ENCODE data around the gene CDX2. TPM values are rescaled to one million over a fixed set of nuclear protein-coding genes. Genes with fewer than 3 reads are reported as not detected.

Gene CDX2
- total RNA-seq, 1 experiment from 2014 or later, result 12.5 TPM

GRCh38 chr13:27942972-27943371 lies 26.1 kb downstream of the CDX2 start (continued):
- TF ChIP-seq REST (IDR thresholded peaks at IDR 0.05; ENCODE audit: low read depth) (no peak), SIN3A (IDR thresholded peaks at IDR 0.05; ENCODE audit: low read depth) (no peak)

DNA sequence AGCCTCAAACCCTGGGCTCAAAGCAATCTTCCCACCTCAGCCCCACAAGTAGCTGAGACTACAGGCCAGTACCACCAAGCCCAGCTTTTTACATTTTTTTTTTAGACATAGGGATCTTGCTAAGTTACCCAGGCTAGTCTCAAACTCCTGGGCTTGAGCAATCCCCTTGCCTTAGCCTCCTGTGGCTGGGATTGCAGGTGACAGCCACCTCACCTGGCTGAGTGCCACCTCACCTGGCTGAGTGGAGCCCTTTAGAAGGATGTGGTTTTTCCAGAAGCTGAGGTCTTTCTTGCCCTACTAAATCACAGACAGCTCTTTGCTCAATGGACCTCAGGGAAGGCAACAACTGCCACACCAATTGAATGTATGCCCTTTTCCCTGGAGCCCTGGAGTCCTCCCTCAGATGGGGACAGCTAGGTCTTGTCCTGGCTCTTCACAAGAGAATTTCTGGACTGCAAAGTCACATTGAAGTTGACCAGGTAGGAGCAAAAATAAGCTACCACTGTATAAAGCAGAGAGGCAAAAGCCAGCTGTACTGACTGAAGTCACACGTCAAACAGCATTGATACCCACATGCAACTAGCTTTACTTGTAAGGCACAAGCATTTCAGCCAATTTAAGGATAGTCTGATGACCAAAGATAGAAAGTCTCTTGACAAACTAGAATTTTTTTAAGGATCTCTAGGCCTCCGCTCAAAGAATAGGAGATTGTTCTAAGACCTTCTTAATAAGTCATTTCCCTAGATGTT lies 35.4 kb downstream of the CDX2 start:
- TF ChIP-seq ZNF274 (IDR thresholded peaks at IDR 0.05; ENCODE audit: low read depth, low read length), result no peak
- TF ChIP-seq EGR1 (IDR thresholded peaks at IDR 0.05; ENCODE audit: low read depth), result no peak
- no peak for TF ChIP-seq YY1 (IDR thresholded peaks at IDR 0.05; ENCODE audit: extremely low read depth, insufficient replicate concordance, low read depth, low read length)
- no peak for TF ChIP-seq SIN3A (IDR thresholded peaks at IDR 0.05; ENCODE audit: low read depth)
- no peak for TF ChIP-seq ELF1 (IDR thresholded peaks at IDR 0.05; ENCODE audit: borderline replicate concordance, low read depth)
- no peak for TF ChIP-seq POLR2A (IDR thresholded peaks at IDR 0.05; ENCODE audit: borderline replicate concordance, extremely low read depth, insufficient read depth, insufficient read length)
- TF ChIP-seq, protein P1, sequence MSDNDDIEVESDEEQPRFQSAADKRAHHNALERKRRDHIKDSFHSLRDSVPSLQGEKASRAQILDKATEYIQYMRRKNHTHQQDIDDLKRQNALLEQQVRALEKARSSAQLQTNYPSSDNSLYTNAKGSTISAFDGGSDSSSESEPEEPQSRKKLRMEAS (IDR thresholded peaks at IDR 0.05), result no peak
- no peak for TF ChIP-seq RAD21 (IDR thresholded peaks at IDR 0.05; ENCODE audit: low read depth)
- TF ChIP-seq ZFX (IDR thresholded peaks at IDR 0.05), result no peak
- no peak for TF ChIP-seq FOSL1 (IDR thresholded peaks at IDR 0.05; ENCODE audit: low read depth)
- TF ChIP-seq, protein P2, sequence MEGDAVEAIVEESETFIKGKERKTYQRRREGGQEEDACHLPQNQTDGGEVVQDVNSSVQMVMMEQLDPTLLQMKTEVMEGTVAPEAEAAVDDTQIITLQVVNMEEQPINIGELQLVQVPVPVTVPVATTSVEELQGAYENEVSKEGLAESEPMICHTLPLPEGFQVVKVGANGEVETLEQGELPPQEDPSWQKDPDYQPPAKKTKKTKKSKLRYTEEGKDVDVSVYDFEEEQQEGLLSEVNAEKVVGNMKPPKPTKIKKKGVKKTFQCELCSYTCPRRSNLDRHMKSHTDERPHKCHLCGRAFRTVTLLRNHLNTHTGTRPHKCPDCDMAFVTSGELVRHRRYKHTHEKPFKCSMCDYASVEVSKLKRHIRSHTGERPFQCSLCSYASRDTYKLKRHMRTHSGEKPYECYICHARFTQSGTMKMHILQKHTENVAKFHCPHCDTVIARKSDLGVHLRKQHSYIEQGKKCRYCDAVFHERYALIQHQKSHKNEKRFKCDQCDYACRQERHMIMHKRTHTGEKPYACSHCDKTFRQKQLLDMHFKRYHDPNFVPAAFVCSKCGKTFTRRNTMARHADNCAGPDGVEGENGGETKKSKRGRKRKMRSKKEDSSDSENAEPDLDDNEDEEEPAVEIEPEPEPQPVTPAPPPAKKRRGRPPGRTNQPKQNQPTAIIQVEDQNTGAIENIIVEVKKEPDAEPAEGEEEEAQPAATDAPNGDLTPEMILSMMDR (IDR thresholded peaks at IDR 0.05 in 2 of 3, conservative IDR thresholded peaks at IDR 0.05 in 1 of 3; ENCODE audit: borderline replicate concordance in 1 of 3, insufficient read depth in 1 of 3, low read depth in 2 of 3, low read length in 2 of 3), result no peak
- no peak for TF ChIP-seq JUND (IDR thresholded peaks at IDR 0.05)
- TF ChIP-seq POLR2AphosphoS5 (IDR thresholded peaks at IDR 0.05; ENCODE audit: low read depth, low read length), result no peak
- no peak for TF ChIP-seq EZH2 (IDR thresholded peaks at IDR 0.05)
- no peak for TF ChIP-seq SRF (IDR thresholded peaks at IDR 0.05; ENCODE audit: low read depth)
- no peak for TF ChIP-seq CEBPB (IDR thresholded peaks at IDR 0.05; ENCODE audit: low read depth)
- no peak for TF ChIP-seq CBX3 (IDR thresholded peaks at IDR 0.05; ENCODE audit: low read depth)
- Histone ChIP-seq H3K9me2 (ENCODE audit: insufficient read depth) (no peaks in the 10 kb centered on the region), H4K20me1 (ENCODE audit: insufficient read depth) (no peaks in the 10 kb centered on the region), H3K4me1 (ENCODE audit: control insufficient read depth in 1 of 2, insufficient read depth in 2 of 2, low read length in 2 of 2) (no peaks in the 10 kb centered on the region), H3K9ac (ENCODE audit: low read length) (no peak overlapping the region), H2AFZ (ENCODE audit: low read depth, low read length, poor library complexity, severe bottlenecking) (no peak overlapping the region), H3K27ac (ENCODE audit: low read depth, low read length) (no peak overlapping the region), H3K9me3 (ENCODE audit: control insufficient read depth in 1 of 2, insufficient read depth in 1 of 2, low read depth in 1 of 2, low read length in 2 of 2) (no peaks in the 10 kb centered on the region), H3K36me3 (ENCODE audit: control insufficient read depth in 1 of 2, insufficient read depth in 2 of 2, low read length in 2 of 2) (no peaks in the 10 kb centered on the region), H3K27me3 (ENCODE audit: insufficient read depth, low read length) (no peaks in the 10 kb centered on the region), H3K4me2 (ENCODE audit: low read length) (no peak overlapping the region), H3K79me2 (ENCODE audit: insufficient read depth, low read length) (no peaks in the 10 kb centered on the region), H3K4me3 (replicated peaks in 1 of 2; ENCODE audit: low read depth in 1 of 2, low read length in 2 of 2) (no peak overlapping the region)
- DNase-seq (ENCODE audit: low read depth, low spot score) (no peak), ATAC-seq (no peak)
- ChIA-PET CTCF (no interaction called here), POLR2A (no interaction called here), RAD21 (ENCODE audit: low non-redundant PET in 1 of 2, low total read pairs in 2 of 2, uncharacterized antibody in 2 of 2, unreplicated experiment in 2 of 2) (no interaction called here)
- intact Hi-C loops (cut with micrococcal nuclease), result no loop called here
- BruUV-seq (replicated peaks), result no TSS peak

Data from HCT116 (cell line).